GM12878 (cell line): ENCODE measurements around the gene WNT11. TPM values are rescaled to one million over a fixed set of nuclear protein-coding genes. Genes with fewer than 3 reads are reported as not detected.

ENCODE experiments used
- ATAC-seq: fragments of 200-7000 bp; cut with Tn5 transposase; 3 replicates; pipeline ENCODE4 v1.9.1; 2020; ENCODE audit warnings: mild to moderate bottlenecking, moderate library complexity
- BruUV-seq: library from RNA; stranded (reverse); fragments of 400-500 nt; replicated peaks from 2 replicates; lab custom pipeline; 2021; lab: Mats Ljungman, UMichigan
- CTCF ChIA-PET: fragments of 300-600 bp; sonication (Branson Sonifier 250); formaldehyde crosslinking; extraction: SDS; loops from one replicate; lab custom pipeline; 2021; ENCODE audit warnings: inconsistent platforms; lab: Yijun Ruan, JAX
- POLR2A ChIA-PET: fragments of 350-600 bp; formaldehyde crosslinking; extraction: SDS; loops from one replicate; lab custom pipeline; 2021; ENCODE audit warnings: inconsistent platforms; lab: Charles Lee
- RAD21 ChIA-PET: fragments of 300-600 bp; sonication (Branson Sonifier 250); formaldehyde crosslinking; loops from one replicate; lab custom pipeline; 2023; ENCODE audit warnings: antibody characterized with exemption; ENCODE audit not compliant: unreplicated experiment; lab: Charles Lee
- SMC1A ChIA-PET: fragments of 300-600 bp; sonication (Branson Sonifier 250); formaldehyde crosslinking; loops from one replicate; lab custom pipeline; 2023; ENCODE audit not compliant: unreplicated experiment, uncharacterized antibody; lab: Charles Lee
- DNase-seq: peaks from one replicate; pipeline ENCODE4 v3.0.0-alpha.2; 2011; ENCODE audit warnings: low read depth, low spot score
- FAIRE-seq: peaks from 3 replicates; lab custom pipeline; 2011; peaks lifted over from hg19 to GRCh38; lab: Jason Lieb, UNC
- H2AFZ ChIP-seq: 2 replicates; pipeline ENCODE4 v1.6.0; 2011; ENCODE audit warnings: low read depth, low read length, control low read depth; ENCODE audit not compliant: control insufficient read depth
- H3K27ac ChIP-seq: 2 replicates; pipeline ENCODE4 v1.5.1; 2011; ENCODE audit warnings: control low read depth; ENCODE audit not compliant: control insufficient read depth, insufficient read depth
- H3K27me3 ChIP-seq, 2 experiments: replicated peaks in 1 of 2; 2 replicates each; pipeline versions ENCODE4 v1.6.0 to v1.6.1; 2011; ENCODE audit warnings: low read length in 1 of 2; ENCODE audit not compliant: control insufficient read depth in 2 of 2, insufficient read depth in 2 of 2
- H3K36me3 ChIP-seq, 2 experiments: 2 replicates each; pipeline ENCODE4 v1.5.1; 2011; ENCODE audit warnings: low read length in 1 of 2; ENCODE audit not compliant: control insufficient read depth in 2 of 2, insufficient read depth in 2 of 2
- H3K4me1 ChIP-seq: 2 replicates; pipeline ENCODE4 v1.6.1; 2011; ENCODE audit warnings: mild to moderate bottlenecking, low read length, moderate library complexity, mixed read lengths; ENCODE audit not compliant: control insufficient read depth, insufficient read depth
- H3K4me2 ChIP-seq: 2 replicates; pipeline ENCODE4 v1.6.0; 2011; ENCODE audit warnings: control low read depth; ENCODE audit not compliant: control insufficient read depth, insufficient read depth
- H3K4me3 ChIP-seq: fragments of 200-600 bp; sonication (generic); 2 replicates; pipeline ENCODE4 v1.5.1; 2016
- H3K79me2 ChIP-seq: 2 replicates; pipeline ENCODE4 v1.6.0; 2011; ENCODE audit warnings: low read length; ENCODE audit not compliant: control insufficient read depth, insufficient read depth
- H3K9ac ChIP-seq: 2 replicates; pipeline ENCODE4 v1.8.0; 2011; ENCODE audit warnings: low read length, control low read depth, mixed read lengths; ENCODE audit not compliant: control insufficient read depth, insufficient read depth
- H3K9me3 ChIP-seq: replicated peaks from 3 replicates; pipeline ENCODE4 v1.5.1; 2011; ENCODE audit warnings: mild to moderate bottlenecking, low read length; ENCODE audit not compliant: control insufficient read depth, insufficient read depth
- H4K20me1 ChIP-seq: 2 replicates; pipeline ENCODE4 v1.6.0; 2011; ENCODE audit not compliant: control insufficient read depth, insufficient read depth
- CBX5 ChIP-seq: sonication (generic); IDR thresholded peaks from 2 replicates; pipeline ENCODE4 v1.6.1; 2016; ENCODE audit warnings: low read depth, moderate library complexity, mild to moderate bottlenecking, inconsistent platforms
- CEBPB ChIP-seq, 2 experiments: fragments of 150-350 bp in 1 of 2; IDR thresholded peaks; 2 replicates each; pipeline ENCODE4 v1.6.1; 2012 to 2014; ENCODE audit warnings: low read depth in 2 of 2, low read length in 2 of 2, borderline replicate concordance in 1 of 2, inconsistent platforms in 1 of 2
- CTCF ChIP-seq, 3 experiments: IDR thresholded peaks in 2 of 3; conservative IDR thresholded peaks in 1 of 3; 2 replicates each; pipeline ENCODE4 v1.5.1; 2011; ENCODE audit warnings: low read depth in 3 of 3, low read length in 3 of 3, mild to moderate bottlenecking in 3 of 3, control low read depth in 2 of 3, moderate library complexity in 2 of 3, inconsistent platforms in 1 of 3, mixed read lengths in 1 of 3; ENCODE audit not compliant: control insufficient read depth in 2 of 3, insufficient read depth in 1 of 3; ENCODE audit errors: extremely low read depth in 1 of 3
- EP300 ChIP-seq, 2 experiments: fragments of 150-350 bp in 1 of 2; IDR thresholded peaks; 2 replicates each; pipeline ENCODE4 v1.6.1; 2011 to 2012; ENCODE audit warnings: low read depth in 2 of 2, low read length in 2 of 2, borderline replicate concordance in 1 of 2, improper control_type of control experiment in 1 of 2, inconsistent platforms in 1 of 2; ENCODE audit not compliant: control insufficient read depth in 1 of 2
- HSF1 ChIP-seq: fragments of 150-350 bp; IDR thresholded peaks from 2 replicates; pipeline ENCODE4 v1.6.1; 2014; ENCODE audit warnings: mild to moderate bottlenecking, low read depth, low read length
- IKZF1 ChIP-seq: fragments of 450-650 bp; conservative IDR thresholded peaks from 2 replicates; pipeline ENCODE4 v1.6.1; 2017; ENCODE audit warnings: antibody characterized with exemption, mild to moderate bottlenecking
- KDM1A ChIP-seq: fragments of 200-600 bp; sonication (generic); IDR thresholded peaks from 2 replicates; pipeline ENCODE4 v1.6.1; 2016; ENCODE audit warnings: borderline replicate concordance
- NFIC ChIP-seq: IDR thresholded peaks from 2 replicates; pipeline ENCODE4 v1.6.1; 2012; ENCODE audit warnings: low read depth, mild to moderate bottlenecking, inconsistent platforms, low read length, moderate library complexity
- POLR2AphosphoS2 ChIP-seq: IDR thresholded peaks from 2 replicates; pipeline ENCODE4 v1.6.1; 2011; ENCODE audit warnings: low read depth, mild to moderate bottlenecking, low read length, improper control_type of control experiment, moderate library complexity
- STAT1 ChIP-seq: fragments of 450-650 bp; conservative IDR thresholded peaks from 2 replicates; pipeline ENCODE4 v1.6.1; 2014; ENCODE audit warnings: antibody characterized with exemption, mild to moderate bottlenecking
- WGBS: methylation state at CpG from one replicate; pipeline ENCODE4 v1.1.6; 2016; ENCODE audit warnings: low lambda C conversion rate; ENCODE audit not compliant: insufficient replicate concordance, insufficient coverage; ENCODE audit errors: missing lambda C conversion rate; 5-methylcytosine and 5-hydroxymethylcytosine counted together
- in situ Hi-C: fragments of 300-500 bp; cut with MboI; formaldehyde crosslinking; loops from 9 replicates; pipeline ENCODE4 v1.14.3; 2018; ENCODE audit warnings: mixed read lengths
- intact Hi-C: fragments of 100-400 bp; cut with micrococcal nuclease; formaldehyde crosslinking; loops from one replicate; pipeline ENCODE4 v1.14.2; 2022; ENCODE audit not compliant: unreplicated experiment
- polyA plus RNA-seq, 11 experiments: library from polyadenylated mRNA; depleted of rRNA in 4 of 11; unstranded in 6 of 11; stranded (reverse) in 5 of 11; fragments of >200 nt; fragmentation: Nextera tagmentation in 4 of 11; fragmentation: Illumina TruSeq in 1 of 11; extraction: Ambion mirVana in 4 of 11; extraction: Trizol in 1 of 11; gene quantifications; 1 replicate in 1 of 11; 2 replicates in 10 of 11; pipeline versions ENCODE4 v1.2.1 to v1.2.3, GENCODE V29; 2011 to 2016; ENCODE audit warnings: inconsistent platforms in 2 of 11, missing spikeins in 2 of 11, low read depth in 1 of 11
- total RNA-seq, 4 experiments: library from RNA; depleted of rRNA in 3 of 4; stranded (reverse); fragments of >200 nt in 3 of 4; fragmentation: Illumina TruSeq in 1 of 4; extraction: Trizol in 1 of 4; gene quantifications; 2 replicates each; pipeline versions ENCODE4 v1.2.1 to v1.2.3, GENCODE V29; 2013 to 2021

The WNT11 gene
- total and polyA plus RNA-seq, 10 of the 15 experiments (the other 5 are each of a cell fraction or from before 2014, with no cell fraction given): 0.05 to 0.19 TPM; not detected in 8

- Histone ChIP-seq H3K9me3 (no peaks in the 10 kb centered on the region), H3K27me3 (peaks cover 0 to under 1% of the 10 kb centered on the region in 2 experiments; a peak in 2 of 4 replicates), H3K27ac (no peak overlapping the region), H3K4me3 (no peak overlapping the region), H3K36me3 (no peaks in the 10 kb centered on the region), H3K4me1 (peaks cover 5% of the 10 kb centered on the region), H3K79me2 (no peaks in the 10 kb centered on the region), H2AFZ (no peak overlapping the region), H3K9ac (no peak overlapping the region), H4K20me1 (no peaks in the 10 kb centered on the region), H3K4me2 (no peak overlapping the region)
- no TSS peak for BruUV-seq
- ATAC-seq (no peak), FAIRE-seq (no peak), DNase-seq (no peak)
- TF ChIP-seq IKZF1 (no peak), CEBPB (IDR thresholded peaks at IDR 0.05; ENCODE audit: borderline replicate concordance in 1 of 2, low read depth in 2 of 2, low read length in 2 of 2) (no peak), HSF1 (no peak), STAT1 (no peak), NFIC (no peak), CBX5 (no peak), POLR2AphosphoS2 (no peak), EP300 (IDR thresholded peaks at IDR 0.05; ENCODE audit: borderline replicate concordance in 1 of 2, control insufficient read depth in 1 of 2, low read depth in 2 of 2, low read length in 2 of 2) (no peak), CTCF (IDR thresholded peaks at IDR 0.05 in 2 of 3, conservative IDR thresholded peaks at IDR 0.05 in 1 of 3; ENCODE audit: control insufficient read depth in 2 of 3, extremely low read depth in 1 of 3, insufficient read depth in 1 of 3, low read depth in 3 of 3, low read length in 3 of 3) (no peak), KDM1A (no peak)
- intact Hi-C loops: no loop called here
- SMC1A ChIA-PET: no interaction called here
- WGBS: 35% methylated on average over 8 of the region's 8 CpGs
- POLR2A ChIA-PET: no interaction called here
- RAD21 ChIA-PET: interaction anchor here (1.0 kb wide), 1 partner anchor 9 kb away, joined by 3 read pairs; no protein-coding TSS in a partner anchor
- CTCF ChIA-PET: interaction anchor here (1.3 to 3.7 kb wide), 2 partner anchors 10 to 16 kb away, joined by 3 to 17 read pairs; no protein-coding TSS in a partner anchor
- in situ Hi-C loops: no loop called here
Observed at GRCh38 chr11:76217653-76218160, 11.4 kb upstream of the WNT11 start.
